ENCODE results near the gene RERE.

The RERE gene

DNA sequence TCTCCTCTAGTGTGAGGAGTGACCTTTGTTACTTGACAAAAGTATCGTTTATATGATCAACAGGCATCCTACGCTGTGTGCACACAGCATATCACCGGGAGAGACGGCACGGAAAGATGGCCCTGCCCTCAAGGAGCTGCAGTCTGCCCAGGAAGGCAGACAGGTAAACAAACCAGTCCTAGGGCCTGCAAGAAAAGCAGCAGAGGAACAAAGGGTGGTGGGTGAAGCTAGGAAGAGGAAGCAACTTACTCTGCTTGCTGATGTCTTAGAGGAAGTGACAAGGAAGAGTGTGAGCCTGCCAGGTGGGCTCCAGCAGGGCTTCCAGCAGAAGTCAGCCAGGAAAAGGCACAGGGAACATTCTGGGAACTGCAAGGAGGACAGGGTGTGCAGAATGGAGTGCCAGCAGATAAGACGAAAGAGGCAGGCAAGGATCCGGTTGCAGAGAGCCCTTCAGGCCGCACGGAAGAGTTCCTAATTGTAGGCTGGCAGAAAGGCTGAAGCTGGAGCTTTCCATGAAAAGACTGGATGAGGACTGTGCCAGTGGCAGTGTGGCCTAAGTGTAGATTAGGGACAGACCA lies 392.8 kb downstream of the RERE start (continued):
- TF ChIP-seq, protein P1, sequence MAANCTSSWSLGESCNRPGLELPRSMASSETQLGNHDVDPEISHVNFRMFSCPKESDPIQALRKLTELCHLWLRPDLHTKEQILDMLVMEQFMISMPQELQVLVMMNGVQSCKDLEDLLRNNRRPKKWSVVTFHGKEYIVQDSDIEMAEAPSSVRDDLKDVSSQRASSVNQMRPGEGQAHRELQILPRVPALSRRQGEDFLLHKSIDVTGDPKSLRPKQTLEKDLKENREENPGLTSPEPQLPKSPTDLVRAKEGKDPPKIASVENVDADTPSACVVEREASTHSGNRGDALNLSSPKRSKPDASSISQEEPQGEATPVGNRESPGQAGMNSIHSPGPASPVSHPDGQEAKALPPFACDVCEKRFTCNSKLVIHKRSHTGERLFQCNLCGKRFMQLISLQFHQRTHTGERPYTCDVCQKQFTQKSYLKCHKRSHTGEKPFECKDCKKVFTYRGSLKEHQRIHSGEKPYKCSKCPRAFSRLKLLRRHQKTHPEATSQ (tag by site-specific recombination; IDR thresholded peaks at IDR 0.05): no peak
- TF ChIP-seq IKZF3 (tag by site-specific recombination; IDR thresholded peaks at IDR 0.05): peak; percentile 50
- TF ChIP-seq HOXD13 (CRISPR knock-in tag; IDR thresholded peaks at IDR 0.05; ENCODE audit: borderline replicate concordance): no peak
- TF ChIP-seq ZNF776 (tag by site-specific recombination; IDR thresholded peaks at IDR 0.05; ENCODE audit: borderline replicate concordance): no peak
- no peak for TF ChIP-seq ZNF624 (tag by site-specific recombination; IDR thresholded peaks at IDR 0.05)
- TF ChIP-seq, protein P2, sequence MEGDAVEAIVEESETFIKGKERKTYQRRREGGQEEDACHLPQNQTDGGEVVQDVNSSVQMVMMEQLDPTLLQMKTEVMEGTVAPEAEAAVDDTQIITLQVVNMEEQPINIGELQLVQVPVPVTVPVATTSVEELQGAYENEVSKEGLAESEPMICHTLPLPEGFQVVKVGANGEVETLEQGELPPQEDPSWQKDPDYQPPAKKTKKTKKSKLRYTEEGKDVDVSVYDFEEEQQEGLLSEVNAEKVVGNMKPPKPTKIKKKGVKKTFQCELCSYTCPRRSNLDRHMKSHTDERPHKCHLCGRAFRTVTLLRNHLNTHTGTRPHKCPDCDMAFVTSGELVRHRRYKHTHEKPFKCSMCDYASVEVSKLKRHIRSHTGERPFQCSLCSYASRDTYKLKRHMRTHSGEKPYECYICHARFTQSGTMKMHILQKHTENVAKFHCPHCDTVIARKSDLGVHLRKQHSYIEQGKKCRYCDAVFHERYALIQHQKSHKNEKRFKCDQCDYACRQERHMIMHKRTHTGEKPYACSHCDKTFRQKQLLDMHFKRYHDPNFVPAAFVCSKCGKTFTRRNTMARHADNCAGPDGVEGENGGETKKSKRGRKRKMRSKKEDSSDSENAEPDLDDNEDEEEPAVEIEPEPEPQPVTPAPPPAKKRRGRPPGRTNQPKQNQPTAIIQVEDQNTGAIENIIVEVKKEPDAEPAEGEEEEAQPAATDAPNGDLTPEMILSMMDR (tag by site-specific recombination; IDR thresholded peaks at IDR 0.05): no peak
- TF ChIP-seq ZNF335 (tag by site-specific recombination; conservative IDR thresholded peaks at IDR 0.05): peak; percentile 8; the same call in 1 of the 2 replicates
- TF ChIP-seq, protein P3, sequence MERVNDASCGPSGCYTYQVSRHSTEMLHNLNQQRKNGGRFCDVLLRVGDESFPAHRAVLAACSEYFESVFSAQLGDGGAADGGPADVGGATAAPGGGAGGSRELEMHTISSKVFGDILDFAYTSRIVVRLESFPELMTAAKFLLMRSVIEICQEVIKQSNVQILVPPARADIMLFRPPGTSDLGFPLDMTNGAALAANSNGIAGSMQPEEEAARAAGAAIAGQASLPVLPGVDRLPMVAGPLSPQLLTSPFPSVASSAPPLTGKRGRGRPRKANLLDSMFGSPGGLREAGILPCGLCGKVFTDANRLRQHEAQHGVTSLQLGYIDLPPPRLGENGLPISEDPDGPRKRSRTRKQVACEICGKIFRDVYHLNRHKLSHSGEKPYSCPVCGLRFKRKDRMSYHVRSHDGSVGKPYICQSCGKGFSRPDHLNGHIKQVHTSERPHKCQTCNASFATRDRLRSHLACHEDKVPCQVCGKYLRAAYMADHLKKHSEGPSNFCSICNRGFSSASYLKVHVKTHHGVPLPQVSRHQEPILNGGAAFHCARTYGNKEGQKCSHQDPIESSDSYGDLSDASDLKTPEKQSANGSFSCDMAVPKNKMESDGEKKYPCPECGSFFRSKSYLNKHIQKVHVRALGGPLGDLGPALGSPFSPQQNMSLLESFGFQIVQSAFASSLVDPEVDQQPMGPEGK (tag by site-specific recombination; IDR thresholded peaks at IDR 0.05): no peak
- TF ChIP-seq ZNF660 (tag by site-specific recombination; IDR thresholded peaks at IDR 0.05): no peak
- TF ChIP-seq, protein P4, sequence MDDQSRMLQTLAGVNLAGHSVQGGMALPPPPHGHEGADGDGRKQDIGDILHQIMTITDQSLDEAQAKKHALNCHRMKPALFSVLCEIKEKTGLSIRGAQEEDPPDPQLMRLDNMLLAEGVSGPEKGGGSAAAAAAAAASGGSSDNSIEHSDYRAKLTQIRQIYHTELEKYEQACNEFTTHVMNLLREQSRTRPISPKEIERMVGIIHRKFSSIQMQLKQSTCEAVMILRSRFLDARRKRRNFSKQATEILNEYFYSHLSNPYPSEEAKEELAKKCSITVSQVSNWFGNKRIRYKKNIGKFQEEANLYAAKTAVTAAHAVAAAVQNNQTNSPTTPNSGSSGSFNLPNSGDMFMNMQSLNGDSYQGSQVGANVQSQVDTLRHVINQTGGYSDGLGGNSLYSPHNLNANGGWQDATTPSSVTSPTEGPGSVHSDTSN (CRISPR knock-in tag; IDR thresholded peaks at IDR 0.05): no peak
- TF ChIP-seq ZNF473 (tag by site-specific recombination; IDR thresholded peaks at IDR 0.05): no peak
- TF ChIP-seq, protein P5, sequence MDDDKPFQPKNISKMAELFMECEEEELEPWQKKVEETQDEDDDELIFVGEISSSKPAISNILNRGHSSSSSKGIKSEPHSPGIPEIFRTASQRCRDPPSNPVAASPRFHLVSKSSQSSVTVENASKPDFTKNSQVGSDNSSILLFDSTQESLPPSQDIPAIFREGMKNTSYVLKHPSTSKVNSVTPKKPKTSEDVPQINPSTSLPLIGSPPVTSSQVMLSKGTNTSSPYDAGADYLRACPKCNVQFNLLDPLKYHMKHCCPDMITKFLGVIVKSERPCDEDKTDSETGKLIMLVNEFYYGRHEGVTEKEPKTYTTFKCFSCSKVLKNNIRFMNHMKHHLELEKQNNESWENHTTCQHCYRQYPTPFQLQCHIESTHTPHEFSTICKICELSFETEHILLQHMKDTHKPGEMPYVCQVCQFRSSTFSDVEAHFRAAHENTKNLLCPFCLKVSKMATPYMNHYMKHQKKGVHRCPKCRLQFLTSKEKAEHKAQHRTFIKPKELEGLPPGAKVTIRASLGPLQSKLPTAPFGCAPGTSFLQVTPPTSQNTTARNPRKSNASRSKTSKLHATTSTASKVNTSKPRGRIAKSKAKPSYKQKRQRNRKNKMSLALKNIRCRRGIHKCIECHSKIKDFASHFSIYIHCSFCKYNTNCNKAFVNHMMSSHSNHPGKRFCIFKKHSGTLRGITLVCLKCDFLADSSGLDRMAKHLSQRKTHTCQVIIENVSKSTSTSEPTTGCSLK (tag by site-specific recombination; IDR thresholded peaks at IDR 0.05): no peak
- TF ChIP-seq, protein P6, sequence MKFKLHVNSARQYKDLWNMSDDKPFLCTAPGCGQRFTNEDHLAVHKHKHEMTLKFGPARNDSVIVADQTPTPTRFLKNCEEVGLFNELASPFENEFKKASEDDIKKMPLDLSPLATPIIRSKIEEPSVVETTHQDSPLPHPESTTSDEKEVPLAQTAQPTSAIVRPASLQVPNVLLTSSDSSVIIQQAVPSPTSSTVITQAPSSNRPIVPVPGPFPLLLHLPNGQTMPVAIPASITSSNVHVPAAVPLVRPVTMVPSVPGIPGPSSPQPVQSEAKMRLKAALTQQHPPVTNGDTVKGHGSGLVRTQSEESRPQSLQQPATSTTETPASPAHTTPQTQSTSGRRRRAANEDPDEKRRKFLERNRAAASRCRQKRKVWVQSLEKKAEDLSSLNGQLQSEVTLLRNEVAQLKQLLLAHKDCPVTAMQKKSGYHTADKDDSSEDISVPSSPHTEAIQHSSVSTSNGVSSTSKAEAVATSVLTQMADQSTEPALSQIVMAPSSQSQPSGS (tag by site-specific recombination; IDR thresholded peaks at IDR 0.05; ENCODE audit: low read depth): no peak
- TF ChIP-seq, protein P7, sequence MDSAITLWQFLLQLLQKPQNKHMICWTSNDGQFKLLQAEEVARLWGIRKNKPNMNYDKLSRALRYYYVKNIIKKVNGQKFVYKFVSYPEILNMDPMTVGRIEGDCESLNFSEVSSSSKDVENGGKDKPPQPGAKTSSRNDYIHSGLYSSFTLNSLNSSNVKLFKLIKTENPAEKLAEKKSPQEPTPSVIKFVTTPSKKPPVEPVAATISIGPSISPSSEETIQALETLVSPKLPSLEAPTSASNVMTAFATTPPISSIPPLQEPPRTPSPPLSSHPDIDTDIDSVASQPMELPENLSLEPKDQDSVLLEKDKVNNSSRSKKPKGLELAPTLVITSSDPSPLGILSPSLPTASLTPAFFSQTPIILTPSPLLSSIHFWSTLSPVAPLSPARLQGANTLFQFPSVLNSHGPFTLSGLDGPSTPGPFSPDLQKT (IDR thresholded peaks at IDR 0.05; ENCODE audit: borderline replicate concordance, low read depth, low read length): no peak
- no peak for TF ChIP-seq ZNF785 (tag by site-specific recombination; IDR thresholded peaks at IDR 0.05)
- TF ChIP-seq, protein P8, sequence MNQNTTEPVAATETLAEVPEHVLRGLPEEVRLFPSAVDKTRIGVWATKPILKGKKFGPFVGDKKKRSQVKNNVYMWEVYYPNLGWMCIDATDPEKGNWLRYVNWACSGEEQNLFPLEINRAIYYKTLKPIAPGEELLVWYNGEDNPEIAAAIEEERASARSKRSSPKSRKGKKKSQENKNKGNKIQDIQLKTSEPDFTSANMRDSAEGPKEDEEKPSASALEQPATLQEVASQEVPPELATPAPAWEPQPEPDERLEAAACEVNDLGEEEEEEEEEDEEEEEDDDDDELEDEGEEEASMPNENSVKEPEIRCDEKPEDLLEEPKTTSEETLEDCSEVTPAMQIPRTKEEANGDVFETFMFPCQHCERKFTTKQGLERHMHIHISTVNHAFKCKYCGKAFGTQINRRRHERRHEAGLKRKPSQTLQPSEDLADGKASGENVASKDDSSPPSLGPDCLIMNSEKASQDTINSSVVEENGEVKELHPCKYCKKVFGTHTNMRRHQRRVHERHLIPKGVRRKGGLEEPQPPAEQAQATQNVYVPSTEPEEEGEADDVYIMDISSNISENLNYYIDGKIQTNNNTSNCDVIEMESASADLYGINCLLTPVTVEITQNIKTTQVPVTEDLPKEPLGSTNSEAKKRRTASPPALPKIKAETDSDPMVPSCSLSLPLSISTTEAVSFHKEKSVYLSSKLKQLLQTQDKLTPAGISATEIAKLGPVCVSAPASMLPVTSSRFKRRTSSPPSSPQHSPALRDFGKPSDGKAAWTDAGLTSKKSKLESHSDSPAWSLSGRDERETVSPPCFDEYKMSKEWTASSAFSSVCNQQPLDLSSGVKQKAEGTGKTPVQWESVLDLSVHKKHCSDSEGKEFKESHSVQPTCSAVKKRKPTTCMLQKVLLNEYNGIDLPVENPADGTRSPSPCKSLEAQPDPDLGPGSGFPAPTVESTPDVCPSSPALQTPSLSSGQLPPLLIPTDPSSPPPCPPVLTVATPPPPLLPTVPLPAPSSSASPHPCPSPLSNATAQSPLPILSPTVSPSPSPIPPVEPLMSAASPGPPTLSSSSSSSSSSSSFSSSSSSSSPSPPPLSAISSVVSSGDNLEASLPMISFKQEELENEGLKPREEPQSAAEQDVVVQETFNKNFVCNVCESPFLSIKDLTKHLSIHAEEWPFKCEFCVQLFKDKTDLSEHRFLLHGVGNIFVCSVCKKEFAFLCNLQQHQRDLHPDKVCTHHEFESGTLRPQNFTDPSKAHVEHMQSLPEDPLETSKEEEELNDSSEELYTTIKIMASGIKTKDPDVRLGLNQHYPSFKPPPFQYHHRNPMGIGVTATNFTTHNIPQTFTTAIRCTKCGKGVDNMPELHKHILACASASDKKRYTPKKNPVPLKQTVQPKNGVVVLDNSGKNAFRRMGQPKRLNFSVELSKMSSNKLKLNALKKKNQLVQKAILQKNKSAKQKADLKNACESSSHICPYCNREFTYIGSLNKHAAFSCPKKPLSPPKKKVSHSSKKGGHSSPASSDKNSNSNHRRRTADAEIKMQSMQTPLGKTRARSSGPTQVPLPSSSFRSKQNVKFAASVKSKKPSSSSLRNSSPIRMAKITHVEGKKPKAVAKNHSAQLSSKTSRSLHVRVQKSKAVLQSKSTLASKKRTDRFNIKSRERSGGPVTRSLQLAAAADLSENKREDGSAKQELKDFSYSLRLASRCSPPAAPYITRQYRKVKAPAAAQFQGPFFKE (tag by site-specific recombination; IDR thresholded peaks at IDR 0.05; ENCODE audit: borderline replicate concordance): no peak
- TF ChIP-seq ZNF571 (tag by site-specific recombination; IDR thresholded peaks at IDR 0.05): no peak
- TF ChIP-seq, protein P9, sequence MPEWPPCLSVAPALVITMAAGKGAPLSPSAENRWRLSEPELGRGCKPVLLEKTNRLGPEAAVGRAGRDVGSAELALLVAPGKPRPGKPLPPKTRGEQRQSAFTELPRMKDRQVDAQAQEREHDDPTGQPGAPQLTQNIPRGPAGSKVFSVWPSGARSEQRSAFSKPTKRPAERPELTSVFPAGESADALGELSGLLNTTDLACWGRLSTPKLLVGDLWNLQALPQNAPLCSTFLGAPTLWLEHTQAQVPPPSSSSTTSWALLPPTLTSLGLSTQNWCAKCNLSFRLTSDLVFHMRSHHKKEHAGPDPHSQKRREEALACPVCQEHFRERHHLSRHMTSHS (tag by site-specific recombination; IDR thresholded peaks at IDR 0.05): no peak

Measured in HEK293 (cell line).